DMS53 treated with DMSO at 0.1 percent for 48 hours (cell line): ENCODE data around the gene KAZALD1.

ENCODE experiments used
- DNase-seq: peaks from one replicate; lab custom pipeline; 2025; ENCODE audit not compliant: unreplicated experiment; lab: John Stamatoyannopoulos, UW

KAZALD1 gene

DNA sequence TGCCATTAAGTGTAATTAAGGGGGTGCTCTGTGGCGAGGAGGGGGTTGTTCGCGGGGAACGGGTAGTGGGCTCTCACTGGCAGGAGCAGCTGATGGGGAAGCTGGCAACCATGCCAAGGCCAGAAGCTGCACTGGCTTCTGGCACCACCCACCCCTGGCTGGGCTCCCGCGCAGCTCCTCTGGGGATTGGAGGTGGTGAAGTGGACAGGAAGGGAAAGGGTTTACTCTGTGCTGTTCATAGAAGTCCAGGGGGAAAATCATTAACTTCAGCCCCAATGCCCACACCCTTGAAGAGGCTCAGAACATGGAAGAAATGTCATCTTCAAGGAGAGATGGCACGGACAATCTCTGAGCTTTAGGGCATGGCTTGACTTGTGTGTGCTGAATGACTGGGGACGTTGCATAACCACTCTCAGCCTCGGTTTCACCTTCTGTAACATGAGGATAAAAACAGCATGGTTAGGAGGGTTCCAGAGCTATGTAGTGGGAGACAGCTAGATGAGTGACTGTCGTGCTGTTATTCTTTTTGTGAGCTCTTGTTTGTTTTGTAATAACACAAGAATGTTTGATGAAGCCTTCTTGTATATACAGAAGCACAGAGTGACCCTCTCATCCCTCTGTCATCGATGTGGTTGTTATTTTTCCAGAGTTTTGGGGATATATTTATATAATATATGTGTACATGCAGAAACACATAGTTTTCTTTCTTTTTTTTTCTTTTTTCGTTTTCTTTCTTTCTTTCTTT lies 29.9 kb downstream of the KAZALD1 start:
- DNase-seq: no peak

DNA sequence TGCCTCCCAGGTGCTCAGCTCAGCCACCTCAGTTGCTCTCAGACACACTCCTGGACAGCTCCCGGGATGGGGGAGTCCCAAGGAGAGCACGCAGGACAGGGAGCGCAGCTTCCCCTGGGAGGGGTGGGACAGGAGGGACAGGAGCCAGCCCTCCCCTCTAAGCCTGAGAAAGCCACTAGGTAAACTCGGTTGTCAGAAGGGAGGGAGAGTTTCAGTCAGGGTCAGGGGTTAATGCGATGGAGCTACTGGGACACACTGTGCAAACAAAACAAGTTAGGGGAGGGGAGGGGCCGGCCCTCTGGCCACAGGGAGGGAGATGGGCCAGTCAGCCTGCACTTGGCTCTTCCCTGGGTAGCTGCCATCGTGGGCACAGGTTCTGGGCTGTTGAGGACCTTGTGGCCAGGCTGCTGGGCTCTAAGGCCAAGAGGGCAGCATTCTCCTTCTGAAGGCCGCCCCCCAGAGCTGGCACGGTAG lies 31.1 kb downstream of the KAZALD1 start:
- DNase-seq: no peak

DNA sequence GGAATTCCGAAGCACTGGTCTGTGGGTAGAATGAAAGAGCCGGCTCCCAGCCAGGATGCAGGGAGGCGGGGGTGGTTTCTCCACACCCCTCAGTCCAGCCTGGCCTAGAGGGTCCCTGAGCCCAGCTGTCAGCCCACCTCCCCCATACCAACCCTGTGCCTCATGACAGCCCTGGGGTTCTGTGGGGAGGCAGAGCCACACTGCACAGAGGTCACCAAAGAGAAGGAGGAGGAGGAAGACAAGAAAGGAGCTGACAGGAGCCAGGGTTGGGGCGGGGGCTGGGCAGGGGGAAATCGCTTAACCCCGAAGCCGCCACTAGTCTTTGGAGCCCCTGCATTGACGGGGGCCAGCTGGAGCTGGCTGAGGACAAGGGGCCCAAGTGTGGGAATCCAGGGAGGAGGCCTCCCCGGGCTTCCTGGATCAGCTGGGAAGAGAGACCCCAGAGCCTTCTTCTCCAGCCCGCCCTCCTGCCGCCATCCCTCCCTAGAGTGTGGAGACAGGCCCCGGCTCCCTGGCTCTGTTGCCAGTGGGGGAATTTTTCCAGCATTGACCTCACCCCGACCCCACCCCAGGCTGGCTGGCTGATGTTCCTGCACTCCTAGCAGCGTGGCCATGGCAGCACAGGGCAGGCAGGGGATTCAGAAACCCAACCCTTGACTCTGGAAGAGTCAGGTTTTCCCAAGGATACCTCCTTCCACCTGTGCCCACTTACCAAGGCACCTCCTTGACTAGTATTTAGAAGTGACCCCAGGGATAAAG lies 32.5 kb downstream of the KAZALD1 start:
- no peak for DNase-seq

DNA sequence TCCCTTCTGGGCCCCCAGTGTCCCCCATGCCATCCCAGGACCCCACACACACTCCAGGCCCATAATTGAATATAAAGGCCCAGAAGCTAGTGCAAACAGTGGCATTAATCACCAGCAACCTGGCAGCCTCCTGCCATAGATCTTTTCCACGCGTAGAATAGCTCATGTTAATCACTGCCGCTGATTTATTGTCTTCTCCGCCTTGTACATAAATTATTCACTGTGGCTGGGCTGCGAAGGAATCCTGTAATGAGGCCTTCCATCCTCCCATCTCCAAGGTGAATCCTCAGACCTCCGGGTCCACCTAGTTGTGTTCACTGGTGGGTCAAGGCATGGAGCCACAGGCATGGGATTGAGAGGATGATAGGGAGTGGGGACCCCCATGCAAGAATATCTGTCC lies 33.2 kb downstream of the KAZALD1 start:
- no peak for DNase-seq

DNA sequence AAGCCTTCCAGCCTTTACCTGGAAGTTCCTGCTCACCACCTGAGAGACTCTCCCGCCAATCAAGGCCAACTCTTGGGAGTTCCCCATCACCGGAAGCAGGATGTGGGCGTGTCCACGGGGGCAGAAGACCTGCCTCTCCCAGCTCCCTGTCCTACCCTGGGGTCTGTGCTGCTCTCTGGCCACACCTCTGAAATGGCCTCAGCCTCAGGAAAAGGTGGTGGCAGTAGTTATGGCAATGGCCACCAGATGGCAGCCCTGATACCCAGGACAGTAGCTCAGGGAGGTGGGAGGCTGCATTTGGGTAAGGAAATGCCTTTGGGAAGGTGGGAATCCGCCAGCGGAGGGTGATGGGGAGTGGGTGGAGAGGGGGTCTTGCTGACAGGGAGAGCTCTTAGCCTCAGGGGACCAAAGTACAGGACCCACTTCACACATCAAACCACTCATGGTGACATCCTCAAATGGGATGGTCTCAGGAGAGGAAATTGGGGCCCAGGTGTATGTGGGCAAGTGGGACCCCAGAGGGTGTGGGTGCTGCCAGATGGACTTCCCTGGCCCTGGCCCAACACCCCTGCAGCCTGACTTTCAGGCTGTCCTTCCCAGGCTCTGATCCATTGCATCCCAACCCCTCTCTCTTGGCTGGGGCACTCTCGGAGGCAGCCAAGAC lies 33.9 kb downstream of the KAZALD1 start:
- peak; percentile 86 for DNase-seq

DNA sequence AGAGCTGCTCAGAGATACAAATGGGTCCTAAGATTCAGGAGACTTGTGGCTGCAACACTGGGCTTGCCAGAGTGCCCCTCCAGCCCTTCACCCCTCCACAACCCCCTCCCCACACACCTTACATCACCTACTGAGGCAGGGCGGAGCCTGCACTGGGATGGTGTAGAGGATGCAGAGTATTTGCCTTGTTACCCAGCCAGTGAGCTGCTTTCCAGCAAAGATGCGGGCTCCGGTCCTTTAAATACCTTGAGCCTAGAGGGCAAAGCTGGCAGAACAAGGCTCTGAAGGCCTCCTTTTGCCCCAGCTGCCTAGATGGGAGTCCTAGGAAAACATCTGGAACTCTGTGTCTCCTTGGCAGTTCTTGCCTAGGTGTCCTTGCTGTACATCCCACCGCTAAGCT lies 34.6 kb downstream of the KAZALD1 start:
- no peak for DNase-seq

DNA sequence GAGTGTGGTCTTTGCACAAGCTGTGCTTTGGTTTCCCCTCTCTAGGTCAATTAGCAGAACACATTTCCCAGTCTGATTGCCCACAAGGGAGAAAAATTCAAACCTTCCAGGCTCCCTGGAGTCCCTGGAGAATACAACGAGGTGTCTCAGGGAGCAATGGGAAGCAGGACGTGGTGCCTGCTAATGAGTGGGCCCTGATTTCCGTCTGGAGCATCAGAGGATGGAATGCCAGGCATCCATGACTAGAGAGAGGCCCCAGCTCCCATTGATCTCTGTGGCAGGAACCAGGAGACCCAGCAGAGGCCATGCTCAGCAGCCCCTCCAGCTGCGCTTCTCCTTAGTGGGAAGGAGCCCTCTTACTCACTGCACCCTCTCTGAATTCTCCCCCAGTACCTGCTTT lies 36.1 kb downstream of the KAZALD1 start:
- DNase-seq: no peak

DNA sequence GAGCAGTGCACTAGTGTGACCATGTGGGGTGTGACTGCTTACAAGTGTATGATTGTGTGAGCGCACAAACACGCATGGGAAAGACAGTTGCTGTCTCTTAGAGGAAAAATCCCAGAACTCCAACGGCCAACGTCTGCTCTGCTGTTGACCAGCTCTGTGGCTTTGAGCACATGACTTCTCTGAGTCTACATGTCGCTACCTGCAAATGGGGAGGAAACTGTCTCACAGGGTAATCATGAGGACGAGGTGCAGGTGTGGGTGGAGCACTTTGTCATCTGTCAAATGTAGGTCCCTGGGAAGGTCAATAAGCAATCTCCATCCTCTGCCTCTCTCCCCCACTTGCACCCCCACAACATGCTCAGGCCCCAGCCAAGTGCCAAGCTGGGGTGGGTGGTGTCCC lies 38.1 kb downstream of the KAZALD1 start:
- DNase-seq: no peak

DNA sequence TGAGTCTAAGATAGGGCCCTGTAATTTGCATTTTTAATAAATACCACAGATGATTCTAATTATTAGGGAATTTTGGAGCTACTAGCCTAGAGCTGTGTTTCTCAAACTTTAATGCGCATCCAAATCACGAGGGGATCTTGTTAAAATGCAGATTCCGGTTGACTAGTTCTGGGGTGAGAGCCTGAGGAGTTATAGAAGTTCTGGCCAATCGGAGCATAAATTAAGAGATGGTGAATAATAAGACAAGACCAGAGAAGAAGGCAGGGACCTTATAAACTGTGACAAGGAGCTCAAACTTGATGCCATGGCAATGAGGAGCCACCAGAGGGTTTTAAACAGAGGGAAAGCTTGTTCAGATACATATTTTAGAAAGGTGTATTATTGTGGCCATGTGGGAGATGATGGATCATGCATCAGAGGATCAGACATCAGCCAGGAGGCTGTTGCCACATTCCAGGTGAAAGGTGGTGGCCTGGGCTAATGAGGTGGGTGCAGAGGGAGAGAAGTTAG lies 39.6 kb downstream of the KAZALD1 start:
- no peak for DNase-seq

DNA sequence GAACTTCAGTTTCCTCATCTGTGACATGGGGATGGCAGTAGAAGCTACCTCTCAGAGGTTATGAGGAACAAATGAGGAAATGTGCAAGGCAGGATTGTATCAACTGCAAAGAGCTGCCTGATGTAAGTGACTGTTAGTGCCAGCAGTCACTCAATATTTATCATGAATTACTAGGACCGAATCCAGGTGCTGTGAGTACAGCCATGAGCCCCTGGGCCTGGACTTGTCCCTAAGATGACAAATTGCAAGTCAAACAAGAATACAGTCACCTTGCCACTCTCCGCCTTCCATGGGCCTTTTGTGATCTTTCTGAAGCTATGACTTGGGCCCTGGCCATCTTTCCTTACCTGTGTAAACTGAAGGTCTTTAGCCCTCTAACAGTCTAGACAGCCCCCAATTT lies 41.6 kb downstream of the KAZALD1 start:
- no peak for DNase-seq

DNA sequence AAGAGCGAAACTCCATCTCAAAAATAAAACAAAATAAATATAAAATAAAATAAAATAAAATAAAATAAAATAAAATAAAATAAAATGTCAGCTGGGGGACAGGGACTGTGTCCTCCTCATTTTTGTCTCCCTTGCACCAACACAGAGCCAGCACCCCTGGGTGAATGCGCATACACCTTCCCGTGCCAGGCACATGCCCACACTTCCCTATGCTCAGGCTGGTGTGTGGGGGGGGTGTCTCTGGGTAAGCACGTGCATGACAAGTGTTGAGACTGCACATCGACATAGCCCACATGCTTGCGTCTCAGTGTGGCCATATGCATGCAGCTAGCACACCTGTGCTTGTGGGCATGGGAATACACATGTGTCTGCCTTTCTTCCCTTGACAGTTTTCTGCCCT lies 44.6 kb downstream of the KAZALD1 start:
- DNase-seq: no peak

DNA sequence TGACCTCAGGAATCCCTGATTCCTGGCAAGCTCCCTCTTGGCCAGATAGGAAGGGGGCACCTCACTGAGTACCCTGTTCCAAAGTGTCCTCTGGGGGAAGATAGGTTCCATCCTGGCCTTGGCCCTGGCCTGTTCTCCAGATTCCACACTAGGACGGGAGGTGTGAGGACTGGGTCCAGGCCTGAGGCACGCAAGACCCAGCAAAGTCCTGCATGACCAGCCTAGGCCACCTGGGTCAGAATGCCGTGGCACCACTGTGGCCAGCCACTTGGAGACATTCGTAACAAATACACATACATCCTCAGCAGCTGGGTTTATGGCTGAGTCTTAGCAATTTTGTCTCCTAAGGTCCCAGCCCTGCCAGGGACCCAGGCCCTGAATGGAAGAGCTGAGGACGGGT lies 46.0 kb downstream of the KAZALD1 start:
- no peak for DNase-seq

DNA sequence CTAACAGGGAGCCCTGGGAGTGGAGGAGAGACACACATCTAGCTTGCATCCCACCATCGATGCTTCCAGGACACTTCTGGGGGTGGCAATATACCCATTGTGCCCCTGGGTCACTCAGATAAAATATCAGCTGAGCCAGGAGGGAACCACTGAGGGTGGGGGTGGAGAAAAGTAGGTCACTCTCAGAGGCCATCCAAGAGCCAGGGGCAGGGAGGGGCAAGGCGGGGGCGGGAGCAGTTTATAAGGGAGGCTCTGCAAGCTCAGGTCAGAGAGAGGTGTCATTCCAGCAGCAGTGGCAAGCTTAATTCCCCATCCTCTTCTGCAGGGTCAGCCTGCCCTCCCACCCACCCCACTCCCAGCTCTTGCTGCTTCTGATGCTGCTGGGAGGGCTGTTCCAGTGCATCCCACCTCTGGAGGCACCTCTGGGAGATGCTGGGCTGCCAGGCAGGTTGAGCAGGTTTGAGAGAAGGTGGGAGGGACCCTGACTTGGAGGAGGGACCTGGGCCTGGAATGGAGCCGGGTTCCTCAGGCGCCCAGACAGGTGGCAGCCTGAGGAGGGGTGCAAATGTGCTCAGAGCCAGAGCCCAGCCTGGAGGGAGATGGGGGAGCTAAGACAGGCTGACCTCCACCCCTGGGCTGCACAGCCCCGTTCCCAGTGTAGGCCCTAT lies 49.2 kb downstream of the KAZALD1 start:
- peak; percentile 17 for DNase-seq

DNA sequence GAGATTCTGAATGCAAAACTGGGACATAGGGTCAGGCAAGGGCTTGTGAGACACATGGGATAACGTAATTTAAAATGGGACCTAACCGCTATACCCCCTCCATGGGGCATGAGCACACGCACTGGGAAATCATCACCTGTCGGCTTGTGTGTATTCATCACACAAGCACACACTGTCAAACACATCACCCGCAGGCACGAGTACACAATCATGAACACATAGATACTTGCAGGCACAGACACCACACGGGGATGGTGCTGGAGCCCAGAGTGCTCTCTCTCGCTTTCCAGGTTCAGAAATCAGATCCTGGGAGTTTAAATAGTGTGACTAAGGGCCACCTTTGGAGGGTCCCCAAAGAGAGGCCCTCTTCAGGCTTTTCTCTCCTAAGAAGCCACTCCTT lies 49.8 kb downstream of the KAZALD1 start:
- DNase-seq: no peak

DNA sequence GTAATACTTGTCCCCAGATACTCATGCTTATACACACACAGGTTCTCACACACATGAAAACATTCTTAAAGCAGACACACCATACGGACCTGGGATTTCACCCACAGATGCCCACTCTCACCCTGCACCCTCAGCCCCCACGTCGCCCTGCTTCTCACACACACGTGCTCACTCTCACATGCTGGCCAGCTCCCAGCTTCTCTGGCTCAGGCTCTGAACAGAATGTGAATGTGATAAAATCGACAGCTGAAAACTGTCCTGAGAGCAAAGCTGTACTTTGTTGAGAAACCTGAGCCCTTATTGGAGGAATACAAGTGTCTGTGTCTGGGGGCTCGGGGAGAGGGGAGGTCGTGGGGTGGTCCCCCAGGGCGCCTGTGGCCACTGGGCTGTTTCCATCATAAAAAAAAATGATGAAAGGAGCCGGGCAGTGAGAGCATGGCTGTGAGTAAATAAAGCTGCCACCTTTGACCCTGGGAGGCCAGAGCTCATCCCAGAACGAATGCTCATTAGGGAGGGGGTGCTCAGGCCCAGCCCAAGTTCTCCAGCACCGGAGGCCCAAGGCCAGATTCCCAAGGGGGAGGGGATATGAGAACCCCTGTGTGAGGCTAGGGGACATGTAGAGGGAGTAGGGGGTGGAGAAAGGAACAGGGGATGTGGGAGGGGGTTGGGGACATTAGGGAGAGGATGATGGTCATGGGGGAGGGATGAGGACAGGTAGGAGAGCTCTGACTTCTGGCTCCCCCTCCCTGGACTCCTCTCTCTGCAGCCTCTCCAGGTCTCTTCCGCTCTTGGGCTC lies 51.2 kb downstream of the KAZALD1 start:
- DNase-seq: no peak

DNA sequence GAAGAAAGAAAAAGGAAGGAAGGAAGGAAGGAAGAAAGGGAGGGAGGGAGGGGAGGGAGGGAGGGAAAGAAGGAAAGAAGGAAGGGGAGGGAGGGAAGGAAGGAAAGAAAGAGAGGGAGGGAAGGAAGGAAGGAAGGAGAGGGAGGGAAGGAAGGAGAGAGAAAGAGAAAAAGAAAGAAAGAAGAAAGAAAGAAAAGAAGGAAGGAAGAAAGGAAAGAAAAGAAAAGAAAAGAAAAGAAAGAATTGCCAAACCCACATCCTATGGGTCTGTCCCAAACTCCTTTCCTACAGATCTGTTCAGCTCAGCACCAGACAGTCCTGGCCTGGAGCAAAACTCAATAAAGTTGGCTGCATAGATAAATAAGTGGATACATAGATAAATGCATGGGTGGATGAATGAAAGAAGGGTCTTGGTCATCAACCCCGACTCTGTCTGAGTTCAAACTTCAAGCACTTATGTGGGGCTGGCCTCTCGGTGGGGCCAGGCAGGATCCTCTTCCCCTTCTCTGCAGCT lies 52.2 kb downstream of the KAZALD1 start:
- DNase-seq: no peak

DNA sequence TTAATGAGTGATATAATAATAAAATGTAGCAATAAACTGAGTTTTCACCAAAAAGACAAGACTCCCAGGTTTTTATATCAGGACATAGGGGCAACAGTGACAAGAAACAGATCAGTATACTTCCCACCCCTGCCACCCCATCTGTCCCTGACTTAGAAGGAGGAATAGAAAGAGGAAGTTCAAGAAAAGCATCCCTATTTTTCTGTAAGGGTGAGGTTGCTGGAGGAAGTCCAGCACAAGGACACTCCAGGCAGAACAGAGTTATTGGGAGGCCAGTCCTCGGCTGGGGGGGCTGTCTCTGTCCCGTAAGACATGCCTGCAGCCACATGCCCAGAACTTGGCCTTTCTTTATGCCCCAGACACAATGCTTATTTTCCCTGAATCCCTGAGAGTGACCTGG lies 52.9 kb downstream of the KAZALD1 start:
- no peak for DNase-seq
